Loucy (cell line): Measurements from ENCODE around the gene CD9.

Experiments
- H2AFZ ChIP-seq: fragments of 200-600 bp; sonication (generic); 2 replicates; pipeline ENCODE4 v1.6.0; 2016; ENCODE audit warnings: antibody characterized with exemption, mild to moderate bottlenecking, low read length, moderate library complexity
- H3F3A ChIP-seq: fragments of 200-600 bp; 2 replicates; pipeline ENCODE4 v1.6.0; 2016; ENCODE audit warnings: antibody characterized with exemption, low read depth, mild to moderate bottlenecking
- H3K27me3 ChIP-seq: fragments of 200-600 bp; sonication (generic); 2 replicates; pipeline ENCODE4 v1.6.1; 2014; ENCODE audit warnings: low read length, mild to moderate bottlenecking; ENCODE audit not compliant: insufficient read depth, poor library complexity, severe bottlenecking
- H3K36me3 ChIP-seq: fragments of 200-600 bp; sonication (generic); 2 replicates; pipeline ENCODE4 v1.6.1; 2016; ENCODE audit warnings: low read length; ENCODE audit not compliant: insufficient read depth
- H3K4me1 ChIP-seq: fragments of 200-600 bp; sonication (generic); 2 replicates; pipeline ENCODE4 v1.5.1; 2014; ENCODE audit warnings: low read length, mild to moderate bottlenecking; ENCODE audit not compliant: insufficient read depth, poor library complexity, severe bottlenecking
- H3K4me2 ChIP-seq: fragments of 200-600 bp; sonication (generic); 2 replicates; pipeline ENCODE4 v1.6.0; 2014; ENCODE audit warnings: antibody characterized with exemption, low read length, low read depth, mild to moderate bottlenecking; ENCODE audit not compliant: poor library complexity, severe bottlenecking
- H3K4me3 ChIP-seq: fragments of 200-600 bp; sonication (generic); 2 replicates; pipeline ENCODE4 v1.5.1; 2014; ENCODE audit warnings: low read length, mild to moderate bottlenecking, mixed read lengths; ENCODE audit not compliant: poor library complexity, severe bottlenecking
- H3K79me2 ChIP-seq: fragments of 200-600 bp; sonication (generic); 2 replicates; pipeline ENCODE4 v1.6.1; 2014; ENCODE audit warnings: low read length; ENCODE audit not compliant: insufficient read depth
- H3K9ac ChIP-seq: fragments of 200-600 bp; sonication (generic); 2 replicates; pipeline ENCODE4 v1.6.0; 2014; ENCODE audit warnings: mild to moderate bottlenecking, low read depth, low read length, moderate library complexity; ENCODE audit not compliant: poor library complexity, severe bottlenecking
- H3K9me2 ChIP-seq: fragments of 200-600 bp; sonication (generic); replicated peaks from 2 replicates; pipeline ENCODE4 v1.6.1; 2016; ENCODE audit warnings: low read depth, low read length, mixed read lengths
- H3K9me3 ChIP-seq: fragments of 200-600 bp; sonication (generic); 2 replicates; pipeline ENCODE4 v1.6.1; 2014; ENCODE audit warnings: mild to moderate bottlenecking, antibody characterized with exemption, low read length, low read depth; ENCODE audit not compliant: insufficient read depth
- H4K20me1 ChIP-seq: fragments of 200-600 bp; sonication (generic); 2 replicates; pipeline ENCODE4 v1.6.0; 2014; ENCODE audit warnings: antibody characterized with exemption, low read length, mild to moderate bottlenecking; ENCODE audit not compliant: insufficient read depth, poor library complexity, severe bottlenecking
- CTCF ChIP-seq: fragments of 200-600 bp; sonication (generic); conservative IDR thresholded peaks from 2 replicates; pipeline ENCODE4 v1.5.1; 2014; ENCODE audit warnings: mild to moderate bottlenecking, antibody characterized with exemption, low read length
- EZH2phosphoT487 ChIP-seq: fragments of 200-600 bp; IDR thresholded peaks from 2 replicates; pipeline ENCODE4 v1.6.1; 2018; ENCODE audit warnings: antibody characterized with exemption, mild to moderate bottlenecking, moderate library complexity, borderline replicate concordance

The CD9 gene

GRCh38 chr12:6172086-6172485 is 28.1 kb upstream of the CD9 start:
- Histone ChIP-seq H3K4me3 (no peak overlapping the region), H3K9me3 (no peaks in the 10 kb centered on the region), H3K4me2 (no peak overlapping the region), H3K36me3 (no peaks in the 10 kb centered on the region), H3K79me2 (no peaks in the 10 kb centered on the region), H3K27me3 (no peaks in the 10 kb centered on the region), H2AFZ (no peak overlapping the region), H3K4me1 (no peaks in the 10 kb centered on the region), H4K20me1 (no peaks in the 10 kb centered on the region), H3K9me2 (no peaks in the 10 kb centered on the region), H3F3A (no peaks in the 10 kb centered on the region), H3K9ac (no peak overlapping the region)
- no peak for TF ChIP-seq CTCF

- no peaks in the 10 kb centered on the region for H3K27me3 ChIP-seq
- H3K9ac ChIP-seq: no peak overlapping the region
- no peaks in the 10 kb centered on the region for H3K36me3 ChIP-seq
- no peaks in the 10 kb centered on the region for H3K4me1 ChIP-seq
- no peaks in the 10 kb centered on the region for H4K20me1 ChIP-seq
- no peaks in the 10 kb centered on the region for H3F3A ChIP-seq
- no peak overlapping the region for H3K4me2 ChIP-seq
- no peak for TF ChIP-seq EZH2phosphoT487
- TF ChIP-seq CTCF: no peak
- no peak overlapping the region for H3K4me3 ChIP-seq
- no peaks in the 10 kb centered on the region for H3K9me2 ChIP-seq
- no peaks in the 10 kb centered on the region for H3K79me2 ChIP-seq
- no peaks in the 10 kb centered on the region for H3K9me3 ChIP-seq
- H2AFZ ChIP-seq: no peak overlapping the region
These were observed 27.3 kb upstream of the CD9 start for GRCh38 chr12:6172862-6173261.

GRCh38 chr12:6177642-6178358 is 22.4 kb upstream of the CD9 start:
- Histone ChIP-seq H3K9ac (no peak overlapping the region), H3K4me1 (peaks cover 6% of the 10 kb centered on the region), H2AFZ (no peak overlapping the region), H3K79me2 (no peaks in the 10 kb centered on the region), H3K36me3 (no peaks in the 10 kb centered on the region), H3F3A (no peaks in the 10 kb centered on the region), H3K9me2 (no peaks in the 10 kb centered on the region), H3K4me3 (no peak overlapping the region), H3K9me3 (no peaks in the 10 kb centered on the region), H3K27me3 (no peaks in the 10 kb centered on the region), H4K20me1 (no peaks in the 10 kb centered on the region), H3K4me2 (no peak overlapping the region)
- TF ChIP-seq EZH2phosphoT487: no peak
- no peak for TF ChIP-seq CTCF
